SK-N-SH (cell line): ENCODE results near the gene PRRT1B.

Experiments
- EP300 ChIP-seq, 2 experiments: IDR thresholded peaks; 2 replicates each; pipeline versions ENCODE4 v1.4.0 to v1.6.1; 2012; ENCODE audit warnings: borderline replicate concordance in 1 of 2, low read depth in 1 of 2, low read length in 1 of 2
- FOXM1 ChIP-seq: IDR thresholded peaks from 2 replicates; pipeline ENCODE4 v1.4.0; 2012; ENCODE audit warnings: low read depth, mild to moderate bottlenecking
- MAX ChIP-seq: IDR thresholded peaks from 2 replicates; pipeline ENCODE4 v1.4.0; 2012; ENCODE audit warnings: low read depth
- MXI1 ChIP-seq: IDR thresholded peaks from 2 replicates; pipeline ENCODE4 v1.6.1; 2012; ENCODE audit warnings: mild to moderate bottlenecking, low read depth, low read length, improper control_type of control experiment
- POLR2AphosphoS5 ChIP-seq: IDR thresholded peaks from 2 replicates; pipeline ENCODE4 v1.6.1; 2012; ENCODE audit warnings: low read depth, low read length
- TCF12 ChIP-seq: IDR thresholded peaks from 2 replicates; pipeline ENCODE4 v1.4.0; 2012
- TF ChIP-seq, protein P1 (sequence below): IDR thresholded peaks from 2 replicates; pipeline ENCODE4 v1.4.0; 2012; ENCODE audit warnings: low read depth, borderline replicate concordance
- TF ChIP-seq, protein P2 (sequence below): fragments of 150-350 bp; IDR thresholded peaks from 2 replicates; pipeline ENCODE4 v1.6.1; 2017; ENCODE audit warnings: antibody characterized with exemption, low read length, low read depth, borderline replicate concordance
- TF ChIP-seq, protein P3 (sequence below): fragments of 200-600 bp; sonication (generic); IDR thresholded peaks from 2 replicates; pipeline ENCODE4 v1.6.1; 2017; ENCODE audit warnings: antibody characterized with exemption, mild to moderate bottlenecking, moderate library complexity

DNA sequence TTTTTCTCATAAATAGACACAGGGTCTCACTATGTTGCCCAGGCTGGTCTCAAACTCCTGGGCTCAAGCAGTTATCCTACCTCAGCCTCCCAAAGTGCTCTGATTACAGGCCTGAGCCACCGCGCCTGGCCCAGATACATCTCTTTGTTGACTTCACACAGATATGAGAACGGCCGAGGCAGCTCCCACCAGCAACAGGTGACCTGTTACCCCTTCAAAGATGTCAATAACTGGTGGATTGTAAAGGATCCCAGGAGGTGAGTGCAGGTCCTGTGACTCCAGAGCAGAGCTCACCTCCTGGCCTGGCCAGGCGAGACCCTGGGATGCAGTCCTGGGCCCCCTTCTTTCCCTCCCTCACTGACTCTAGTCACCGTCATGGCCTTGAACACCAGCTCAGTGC is 33.4 kb upstream of the PRRT1B start:
- TF ChIP-seq POLR2AphosphoS5, result no peak
- TF ChIP-seq MAX, result no peak
- no peak for TF ChIP-seq FOXM1
- TF ChIP-seq, protein P1, sequence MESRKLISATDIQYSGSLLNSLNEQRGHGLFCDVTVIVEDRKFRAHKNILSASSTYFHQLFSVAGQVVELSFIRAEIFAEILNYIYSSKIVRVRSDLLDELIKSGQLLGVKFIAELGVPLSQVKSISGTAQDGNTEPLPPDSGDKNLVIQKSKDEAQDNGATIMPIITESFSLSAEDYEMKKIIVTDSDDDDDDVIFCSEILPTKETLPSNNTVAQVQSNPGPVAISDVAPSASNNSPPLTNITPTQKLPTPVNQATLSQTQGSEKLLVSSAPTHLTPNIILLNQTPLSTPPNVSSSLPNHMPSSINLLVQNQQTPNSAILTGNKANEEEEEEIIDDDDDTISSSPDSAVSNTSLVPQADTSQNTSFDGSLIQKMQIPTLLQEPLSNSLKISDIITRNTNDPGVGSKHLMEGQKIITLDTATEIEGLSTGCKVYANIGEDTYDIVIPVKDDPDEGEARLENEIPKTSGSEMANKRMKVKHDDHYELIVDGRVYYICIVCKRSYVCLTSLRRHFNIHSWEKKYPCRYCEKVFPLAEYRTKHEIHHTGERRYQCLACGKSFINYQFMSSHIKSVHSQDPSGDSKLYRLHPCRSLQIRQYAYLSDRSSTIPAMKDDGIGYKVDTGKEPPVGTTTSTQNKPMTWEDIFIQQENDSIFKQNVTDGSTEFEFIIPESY, result no peak
- TF ChIP-seq, protein P2, sequence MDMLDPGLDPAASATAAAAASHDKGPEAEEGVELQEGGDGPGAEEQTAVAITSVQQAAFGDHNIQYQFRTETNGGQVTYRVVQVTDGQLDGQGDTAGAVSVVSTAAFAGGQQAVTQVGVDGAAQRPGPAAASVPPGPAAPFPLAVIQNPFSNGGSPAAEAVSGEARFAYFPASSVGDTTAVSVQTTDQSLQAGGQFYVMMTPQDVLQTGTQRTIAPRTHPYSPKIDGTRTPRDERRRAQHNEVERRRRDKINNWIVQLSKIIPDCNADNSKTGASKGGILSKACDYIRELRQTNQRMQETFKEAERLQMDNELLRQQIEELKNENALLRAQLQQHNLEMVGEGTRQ, result no peak
- TF ChIP-seq MXI1, result no peak
- no peak for TF ChIP-seq TCF12
- no peak for TF ChIP-seq EP300 (IDR thresholded peaks at IDR 0.05; ENCODE audit: borderline replicate concordance in 1 of 2, low read depth in 1 of 2, low read length in 1 of 2)
- TF ChIP-seq, protein P3, sequence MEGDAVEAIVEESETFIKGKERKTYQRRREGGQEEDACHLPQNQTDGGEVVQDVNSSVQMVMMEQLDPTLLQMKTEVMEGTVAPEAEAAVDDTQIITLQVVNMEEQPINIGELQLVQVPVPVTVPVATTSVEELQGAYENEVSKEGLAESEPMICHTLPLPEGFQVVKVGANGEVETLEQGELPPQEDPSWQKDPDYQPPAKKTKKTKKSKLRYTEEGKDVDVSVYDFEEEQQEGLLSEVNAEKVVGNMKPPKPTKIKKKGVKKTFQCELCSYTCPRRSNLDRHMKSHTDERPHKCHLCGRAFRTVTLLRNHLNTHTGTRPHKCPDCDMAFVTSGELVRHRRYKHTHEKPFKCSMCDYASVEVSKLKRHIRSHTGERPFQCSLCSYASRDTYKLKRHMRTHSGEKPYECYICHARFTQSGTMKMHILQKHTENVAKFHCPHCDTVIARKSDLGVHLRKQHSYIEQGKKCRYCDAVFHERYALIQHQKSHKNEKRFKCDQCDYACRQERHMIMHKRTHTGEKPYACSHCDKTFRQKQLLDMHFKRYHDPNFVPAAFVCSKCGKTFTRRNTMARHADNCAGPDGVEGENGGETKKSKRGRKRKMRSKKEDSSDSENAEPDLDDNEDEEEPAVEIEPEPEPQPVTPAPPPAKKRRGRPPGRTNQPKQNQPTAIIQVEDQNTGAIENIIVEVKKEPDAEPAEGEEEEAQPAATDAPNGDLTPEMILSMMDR, result no peak
